PC-3 (cell line): ENCODE measurements around the gene ATP8A2. TPM values are rescaled to one million over a fixed set of nuclear protein-coding genes. Genes with fewer than 3 reads are reported as not detected.
"Not testable (repeated sequence)": the region's sequence is repeated elsewhere in the genome, so short reads cannot be mapped to it uniquely, and the experiment has no call there.

Experiments
- ATAC-seq: fragments of 200-7000 bp; cut with Tn5 transposase; 2 replicates; pipeline ENCODE4 v1.9.1; 2020; ENCODE audit warnings: mild to moderate bottlenecking, moderate library complexity
- BruUV-seq: library from RNA; stranded (reverse); fragments of 400-500 nt; replicated peaks from 2 replicates; lab custom pipeline; 2021; lab: Mats Ljungman, UMichigan
- CTCF ChIA-PET: fragments of 300-600 bp; sonication (Branson Sonifier 250); formaldehyde crosslinking; loops from one replicate; lab custom pipeline; 2022; ENCODE audit warnings: antibody characterized with exemption; lab: Charles Lee
- POLR2A ChIA-PET: fragments of 300-600 bp; sonication (Branson Sonifier 250); formaldehyde crosslinking; loops from one replicate; lab custom pipeline; 2022; ENCODE audit warnings: antibody characterized with exemption; ENCODE audit not compliant: unreplicated experiment; lab: Charles Lee
- DNase-seq: peaks from one replicate; pipeline ENCODE4 v3.0.0-alpha.2; 2015
- H2AFZ ChIP-seq: fragments of 300-600 bp; sonication (generic); 2 replicates; pipeline ENCODE4 v1.6.0; 2016; ENCODE audit warnings: antibody characterized with exemption, low read length
- H3F3A ChIP-seq: fragments of 300-600 bp; sonication (generic); one replicate; pipeline ENCODE4 v1.6.0; 2017; ENCODE audit warnings: antibody characterized with exemption, low read length, control low read depth, mild to moderate bottlenecking; ENCODE audit not compliant: unreplicated experiment
- H3K27ac ChIP-seq: fragments of 300-600 bp; sonication (generic); 2 replicates; pipeline ENCODE4 v1.5.1; 2016; ENCODE audit warnings: mild to moderate bottlenecking, low read length
- H3K27me3 ChIP-seq: fragments of 300-600 bp; sonication (generic); 2 replicates; pipeline ENCODE4 v1.6.1; 2016; ENCODE audit warnings: low read length, mixed read lengths
- H3K36me3 ChIP-seq: fragments of 300-600 bp; sonication (generic); 2 replicates; pipeline ENCODE4 v1.6.1; 2016; ENCODE audit warnings: low read depth, mixed run types, low read length, mixed read lengths
- H3K4me1 ChIP-seq: fragments of 300-600 bp; sonication (generic); 2 replicates; pipeline ENCODE4 v1.5.1; 2016; ENCODE audit warnings: low read length; ENCODE audit not compliant: insufficient read depth
- H3K4me2 ChIP-seq: fragments of 300-600 bp; sonication (generic); 2 replicates; pipeline ENCODE4 v1.6.0; 2016; ENCODE audit warnings: low read length
- H3K4me3 ChIP-seq: fragments of 300-600 bp; sonication (generic); 2 replicates; pipeline ENCODE4 v1.5.1; 2016; ENCODE audit warnings: mild to moderate bottlenecking, low read length, mixed read lengths
- H3K79me2 ChIP-seq: fragments of 300-600 bp; sonication (generic); 2 replicates; pipeline ENCODE4 v1.6.1; 2017; ENCODE audit warnings: low read length, mixed read lengths
- H3K9ac ChIP-seq: fragments of 300-600 bp; sonication (generic); 2 replicates; pipeline ENCODE4 v1.6.0; 2016; ENCODE audit warnings: mild to moderate bottlenecking, low read length
- H3K9me2 ChIP-seq: fragments of 300-600 bp; sonication (generic); replicated peaks from 2 replicates; pipeline ENCODE4 v1.6.1; 2016; ENCODE audit warnings: mixed run types, low read length, mixed read lengths
- H3K9me3 ChIP-seq: fragments of 300-600 bp; sonication (generic); 2 replicates; pipeline ENCODE4 v1.6.1; 2016; ENCODE audit warnings: low read length, mixed read lengths
- H4K20me1 ChIP-seq: fragments of 300-600 bp; sonication (generic); 2 replicates; pipeline ENCODE4 v1.6.1; 2016; ENCODE audit warnings: low read length, mixed read lengths
- EZH2 ChIP-seq: fragments of 300-600 bp; sonication (generic); IDR thresholded peaks from one replicate; pipeline ENCODE4 v1.6.1; 2017; ENCODE audit warnings: antibody characterized with exemption, mild to moderate bottlenecking, low read length; ENCODE audit not compliant: unreplicated experiment
- EZH2phosphoT487 ChIP-seq: fragments of 300-600 bp; sonication (generic); IDR thresholded peaks from 2 replicates; pipeline ENCODE4 v1.6.1; 2018; ENCODE audit warnings: mild to moderate bottlenecking, antibody characterized with exemption, low read length, borderline replicate concordance
- intact Hi-C: fragments of 100-400 bp; cut with micrococcal nuclease; formaldehyde crosslinking; loops from 2 replicates; pipeline ENCODE4 v1.9.0; 2023
- total RNA-seq: library from RNA; depleted of rRNA; stranded (reverse); fragments of >200 nt; gene quantifications from 2 replicates; pipeline ENCODE4 v1.2.3, GENCODE V29; 2014
- TF ChIP-seq, protein P1 (sequence below): fragments of 300-600 bp; sonication (generic); conservative IDR thresholded peaks from 2 replicates; pipeline ENCODE4 v1.5.1; 2017; ENCODE audit warnings: antibody characterized with exemption, low read depth, mild to moderate bottlenecking, low read length

Gene ATP8A2
- total RNA-seq, 1 experiment from 2014 or later, result 0.04 TPM

DNA sequence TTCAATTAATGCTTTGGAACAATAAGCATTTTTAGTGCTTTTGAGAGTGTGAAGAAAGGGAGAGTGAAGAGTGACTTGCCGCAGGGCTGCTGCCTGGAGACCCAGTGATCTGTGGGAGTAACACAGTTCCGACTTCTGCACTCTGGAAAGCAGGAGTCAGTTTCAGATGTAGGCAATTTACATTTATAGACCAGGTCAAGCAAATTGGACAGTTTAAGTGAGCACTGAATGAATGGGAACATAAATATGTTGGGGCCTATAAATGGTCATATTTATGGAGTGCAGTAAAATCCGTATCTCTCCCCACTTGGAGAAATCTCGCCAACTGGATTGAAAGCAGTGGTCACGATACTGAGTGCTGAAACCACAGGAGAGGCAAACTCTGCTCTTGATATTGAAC lies 689.5 kb downstream of the ATP8A2 start:
- H3K9ac ChIP-seq, result no peak overlapping the region
- H3F3A ChIP-seq, result no peaks in the 10 kb centered on the region
- peak overlapping the region; percentile 61 for H3K27ac ChIP-seq
- H3K4me2 ChIP-seq, result no peak overlapping the region; the same call in 1 of the 2 replicates
- intact Hi-C loops, result loop anchor here (10.0 kb wide), 1 partner anchor 286 kb away; no protein-coding TSS in a partner anchor
- no peaks in the 10 kb centered on the region for H3K36me3 ChIP-seq
- ATAC-seq, result no peak
- TF ChIP-seq, protein P1, sequence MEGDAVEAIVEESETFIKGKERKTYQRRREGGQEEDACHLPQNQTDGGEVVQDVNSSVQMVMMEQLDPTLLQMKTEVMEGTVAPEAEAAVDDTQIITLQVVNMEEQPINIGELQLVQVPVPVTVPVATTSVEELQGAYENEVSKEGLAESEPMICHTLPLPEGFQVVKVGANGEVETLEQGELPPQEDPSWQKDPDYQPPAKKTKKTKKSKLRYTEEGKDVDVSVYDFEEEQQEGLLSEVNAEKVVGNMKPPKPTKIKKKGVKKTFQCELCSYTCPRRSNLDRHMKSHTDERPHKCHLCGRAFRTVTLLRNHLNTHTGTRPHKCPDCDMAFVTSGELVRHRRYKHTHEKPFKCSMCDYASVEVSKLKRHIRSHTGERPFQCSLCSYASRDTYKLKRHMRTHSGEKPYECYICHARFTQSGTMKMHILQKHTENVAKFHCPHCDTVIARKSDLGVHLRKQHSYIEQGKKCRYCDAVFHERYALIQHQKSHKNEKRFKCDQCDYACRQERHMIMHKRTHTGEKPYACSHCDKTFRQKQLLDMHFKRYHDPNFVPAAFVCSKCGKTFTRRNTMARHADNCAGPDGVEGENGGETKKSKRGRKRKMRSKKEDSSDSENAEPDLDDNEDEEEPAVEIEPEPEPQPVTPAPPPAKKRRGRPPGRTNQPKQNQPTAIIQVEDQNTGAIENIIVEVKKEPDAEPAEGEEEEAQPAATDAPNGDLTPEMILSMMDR, result no peak
- TF ChIP-seq EZH2phosphoT487 (no peak), EZH2 (no peak)
- no peak overlapping the region for H2AFZ ChIP-seq
- no peak for DNase-seq
- H3K9me2 ChIP-seq, result no peaks in the 10 kb centered on the region
- CTCF ChIA-PET, result interaction anchor here (0.6 to 1.3 kb wide), 2 partner anchors 160 to 231 kb away, joined by 3 to 10 read pairs; no protein-coding TSS in a partner anchor
- BruUV-seq, result no TSS peak
- no peaks in the 10 kb centered on the region for H3K9me3 ChIP-seq
- POLR2A ChIA-PET, result no interaction called here
- H3K79me2 ChIP-seq, result no peaks in the 10 kb centered on the region
- H3K4me3 ChIP-seq, result no peak overlapping the region
- peaks cover 22% of the 10 kb centered on the region for H3K4me1 ChIP-seq
- no peaks in the 10 kb centered on the region for H3K27me3 ChIP-seq
- no peaks in the 10 kb centered on the region for H4K20me1 ChIP-seq

DNA sequence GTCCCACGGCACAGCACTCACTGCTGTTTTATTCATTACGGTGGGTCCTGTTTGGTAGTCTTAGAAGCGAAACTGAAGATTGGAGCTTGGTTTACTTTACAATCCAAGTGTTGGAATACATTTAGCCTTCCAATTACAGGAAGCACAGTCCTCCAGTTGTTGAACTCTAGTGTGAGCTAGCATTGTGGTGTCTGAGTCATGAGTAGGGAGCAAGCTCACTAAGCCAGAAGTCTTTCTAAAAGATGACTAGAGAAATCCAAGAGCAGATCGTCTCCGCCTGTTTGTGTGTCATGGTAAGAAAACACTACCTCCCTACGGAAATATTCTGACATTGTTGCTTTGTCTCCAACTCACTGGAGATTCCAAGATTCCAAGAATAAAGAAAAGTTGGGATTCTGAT lies 690.2 kb downstream of the ATP8A2 start:
- Histone ChIP-seq H3K9ac (no peak overlapping the region), H4K20me1 (no peaks in the 10 kb centered on the region), H2AFZ (0 out of 2 replicates have a peak overlapping the region, but pooled peaks have one; percentile 15), H3K27ac (peak overlapping the region; percentile 61), H3K9me2 (no peaks in the 10 kb centered on the region), H3K79me2 (no peaks in the 10 kb centered on the region), H3K4me1 (peaks cover 22% of the 10 kb centered on the region), H3F3A (no peaks in the 10 kb centered on the region), H3K36me3 (no peaks in the 10 kb centered on the region), H3K9me3 (no peaks in the 10 kb centered on the region), H3K4me3 (no peak overlapping the region), H3K27me3 (no peaks in the 10 kb centered on the region), H3K4me2 (peak overlapping the region; percentile 54)
- ATAC-seq, result peak; percentile 98
- ChIA-PET CTCF (interaction anchor here (0.6 to 1.3 kb wide), 9 partner anchors 10 to 487 kb away, joined by 3 to 10 read pairs (median 6); partner anchors contain the start of gene SHISA2), POLR2A (interaction anchor here (0.7 kb wide), 1 partner anchor 240 kb away, joined by 4 read pairs; no protein-coding TSS in a partner anchor)
- intact Hi-C loops, result loop anchor here (1.0 to 10.0 kb wide), 7 partner anchors 40 to 488 kb away; no protein-coding TSS in a partner anchor
- peak; percentile 90 for DNase-seq
- no peak for TF ChIP-seq EZH2
- TF ChIP-seq, protein P1, result peak; percentile 39
- no TSS peak for BruUV-seq

DNA sequence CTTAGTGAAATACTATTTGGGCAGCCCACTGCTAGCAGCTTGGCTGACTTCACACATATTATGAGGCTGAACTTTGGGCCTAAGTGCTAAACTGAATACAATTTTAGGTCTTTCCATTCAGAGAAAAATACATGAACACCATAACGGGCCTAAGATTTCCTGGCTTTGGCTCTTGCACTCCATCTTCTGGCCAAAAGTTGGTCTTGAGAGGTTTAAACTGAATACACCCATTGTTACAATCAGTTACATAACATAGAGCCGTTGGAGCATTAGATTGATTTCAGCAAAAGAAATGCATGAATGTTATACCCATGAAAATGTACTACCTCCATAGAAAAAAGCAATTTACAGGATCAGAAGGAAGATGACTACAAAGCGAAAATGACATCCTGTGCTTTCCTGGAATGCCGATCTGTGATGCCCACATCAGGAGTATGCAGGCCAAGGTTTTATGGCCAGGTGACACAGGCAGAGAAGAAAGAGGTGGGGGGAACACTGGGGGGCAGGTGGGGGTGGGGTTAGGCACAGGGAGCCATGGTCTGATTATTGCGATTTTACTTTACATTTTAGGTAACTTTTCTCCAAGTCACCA lies 691.2 kb downstream of the ATP8A2 start:
- H3K79me2 ChIP-seq, result no peaks in the 10 kb centered on the region
- no TSS peak for BruUV-seq
- H3F3A ChIP-seq, result no peaks in the 10 kb centered on the region
- H3K36me3 ChIP-seq, result no peaks in the 10 kb centered on the region
- H3K9me3 ChIP-seq, result no peaks in the 10 kb centered on the region
- no peak overlapping the region for H2AFZ ChIP-seq
- intact Hi-C loops, result loop anchor here (1.0 to 10.0 kb wide), 7 partner anchors 41 to 489 kb away; no protein-coding TSS in a partner anchor
- ChIA-PET POLR2A (no interaction called here), CTCF (interaction anchor here (1.2 to 1.3 kb wide), 2 partner anchors 14 to 233 kb away, joined by 6 to 10 read pairs; no protein-coding TSS in a partner anchor)
- peak; percentile 66 for ATAC-seq
- peaks cover 22% of the 10 kb centered on the region for H3K4me1 ChIP-seq
- 0 out of 2 replicates have a peak overlapping the region, but pooled peaks have one; percentile 40 for H3K27ac ChIP-seq
- H4K20me1 ChIP-seq, result no peaks in the 10 kb centered on the region
- no peaks in the 10 kb centered on the region for H3K27me3 ChIP-seq
- H3K9ac ChIP-seq, result no peak overlapping the region; the same call in 1 of the 2 replicates
- no peak overlapping the region for H3K4me3 ChIP-seq
- TF ChIP-seq, protein P1, result peak; percentile 90
- no peak for TF ChIP-seq EZH2phosphoT487
- DNase-seq, result peak; percentile 76
- H3K9me2 ChIP-seq, result no peaks in the 10 kb centered on the region
- H3K4me2 ChIP-seq, result peak overlapping the region; percentile 54

DNA sequence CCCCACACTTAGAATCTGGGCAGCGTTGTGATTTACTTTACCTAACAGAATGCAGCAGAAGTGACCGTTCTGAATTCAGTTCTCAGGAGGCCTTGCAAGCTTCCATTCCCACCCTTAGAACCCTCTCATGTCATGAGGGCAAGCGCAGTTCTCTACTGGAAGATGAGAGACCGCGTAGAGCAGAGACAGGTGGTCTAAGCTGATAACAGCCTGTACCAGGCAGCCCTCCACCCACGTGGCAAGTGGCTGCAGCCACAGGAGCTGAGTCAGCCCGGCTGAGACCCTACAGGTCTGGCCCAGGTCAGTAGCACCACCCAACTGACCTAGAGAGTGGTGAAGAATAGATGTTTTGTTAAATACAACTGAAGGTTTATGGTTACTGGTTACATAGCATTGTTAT lies 694.7 kb downstream of the ATP8A2 start:
- peaks cover 11% of the 10 kb centered on the region for H3K4me1 ChIP-seq
- H3K9me3 ChIP-seq, BruUV-seq, H3F3A ChIP-seq, CTCF ChIA-PET, H2AFZ ChIP-seq, H3K27me3 ChIP-seq, DNase-seq, H3K9me2 ChIP-seq, ATAC-seq, H3K4me3 ChIP-seq, H3K79me2 ChIP-seq, H3K36me3 ChIP-seq, H4K20me1 ChIP-seq, POLR2A ChIA-PET, H3K27ac ChIP-seq, H3K9ac ChIP-seq, H3K4me2 ChIP-seq: not testable (repeated sequence)
- intact Hi-C loops, result loop anchor here (10.0 kb wide), 1 partner anchor 292 kb away; no protein-coding TSS in a partner anchor
